Fibroblast of villous mesenchyme (primary cell): ENCODE measurements around the gene ABCA10. TPM values are rescaled to one million over a fixed set of nuclear protein-coding genes. Genes with fewer than 3 reads are reported as not detected.

Experiments
- DNase-seq: peaks from one replicate; pipeline ENCODE4 v3.0.0-alpha.2; 2010; ENCODE audit warnings: low read depth
- H3K4me3 ChIP-seq: 2 replicates; pipeline ENCODE4 v1.5.1; 2011; ENCODE audit warnings: low read depth, mild to moderate bottlenecking, low read length
- total RNA-seq: library from RNA; depleted of rRNA; stranded (reverse); fragments of >200 nt; gene quantifications from 2 replicates; pipeline ENCODE4 v1.2.3, GENCODE V29; 2012
- TF ChIP-seq, protein P1 (sequence below): IDR thresholded peaks from 2 replicates; pipeline ENCODE4 v1.5.1; 2012; ENCODE audit warnings: low read depth, mild to moderate bottlenecking, low read length; ENCODE audit not compliant: insufficient read depth

Gene ABCA10
- total RNA-seq, 1 donor: 0.43 TPM

- DNase-seq: no peak
- TF ChIP-seq, protein P1, sequence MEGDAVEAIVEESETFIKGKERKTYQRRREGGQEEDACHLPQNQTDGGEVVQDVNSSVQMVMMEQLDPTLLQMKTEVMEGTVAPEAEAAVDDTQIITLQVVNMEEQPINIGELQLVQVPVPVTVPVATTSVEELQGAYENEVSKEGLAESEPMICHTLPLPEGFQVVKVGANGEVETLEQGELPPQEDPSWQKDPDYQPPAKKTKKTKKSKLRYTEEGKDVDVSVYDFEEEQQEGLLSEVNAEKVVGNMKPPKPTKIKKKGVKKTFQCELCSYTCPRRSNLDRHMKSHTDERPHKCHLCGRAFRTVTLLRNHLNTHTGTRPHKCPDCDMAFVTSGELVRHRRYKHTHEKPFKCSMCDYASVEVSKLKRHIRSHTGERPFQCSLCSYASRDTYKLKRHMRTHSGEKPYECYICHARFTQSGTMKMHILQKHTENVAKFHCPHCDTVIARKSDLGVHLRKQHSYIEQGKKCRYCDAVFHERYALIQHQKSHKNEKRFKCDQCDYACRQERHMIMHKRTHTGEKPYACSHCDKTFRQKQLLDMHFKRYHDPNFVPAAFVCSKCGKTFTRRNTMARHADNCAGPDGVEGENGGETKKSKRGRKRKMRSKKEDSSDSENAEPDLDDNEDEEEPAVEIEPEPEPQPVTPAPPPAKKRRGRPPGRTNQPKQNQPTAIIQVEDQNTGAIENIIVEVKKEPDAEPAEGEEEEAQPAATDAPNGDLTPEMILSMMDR: no peak
- H3K4me3 ChIP-seq: no peak overlapping the region
Observed at GRCh38 chr17:69188064-69188463, 40.6 kb downstream of the ABCA10 start.

DNA sequence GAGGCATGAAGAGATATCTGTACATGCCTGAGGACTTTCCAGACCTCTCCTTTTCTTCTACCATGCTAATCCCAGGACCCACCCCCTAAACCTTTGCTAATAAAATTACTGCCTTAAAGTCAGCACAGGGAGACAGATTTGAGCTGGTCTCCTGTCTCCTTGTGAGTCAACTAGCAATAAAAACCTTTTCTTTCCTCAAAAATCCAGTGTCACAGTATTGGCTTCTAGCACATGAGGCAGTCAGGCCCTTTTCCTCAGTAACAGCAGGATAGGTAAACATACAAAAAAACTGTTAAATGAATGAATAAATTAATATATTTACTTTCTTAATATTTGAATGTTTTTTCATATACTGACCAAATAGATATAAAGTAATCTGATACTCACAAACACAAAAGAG lies 41.3 kb downstream of the ABCA10 start:
- DNase-seq: no peak
- TF ChIP-seq, protein P1: no peak
- no peak overlapping the region for H3K4me3 ChIP-seq

DNA sequence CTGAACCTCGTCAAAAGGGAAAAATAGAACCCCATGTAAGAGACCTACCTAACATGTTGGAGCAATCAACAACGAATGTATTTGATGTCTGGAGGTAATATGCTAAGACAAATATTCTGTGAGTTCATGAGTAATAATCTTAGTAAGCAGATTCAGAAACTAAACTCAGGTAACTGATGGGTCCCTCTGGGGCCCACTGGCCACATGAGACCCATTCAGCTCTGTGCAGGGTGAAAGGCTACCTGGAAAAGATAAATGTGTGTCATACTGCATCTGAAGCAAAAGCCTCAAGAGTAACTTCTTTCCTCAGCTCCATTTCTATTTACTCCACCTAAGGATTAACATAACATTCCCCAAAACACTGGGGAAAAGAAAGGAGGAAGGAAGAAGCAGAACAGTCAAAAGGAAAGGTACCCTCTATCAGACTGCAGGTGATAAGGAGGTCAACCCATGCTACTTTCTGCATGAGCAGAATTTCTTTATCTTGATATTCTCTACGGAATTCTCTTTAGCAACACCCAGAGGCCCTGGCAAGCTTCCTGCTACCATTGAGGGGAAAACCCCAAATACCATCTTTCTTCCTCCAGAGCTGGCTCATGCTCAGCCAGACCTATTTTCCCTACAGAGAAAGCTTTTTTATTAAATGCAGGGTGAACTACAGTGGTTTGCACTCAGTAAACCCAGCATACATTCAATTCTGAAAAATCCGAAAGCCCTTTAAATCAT lies 49.2 kb downstream of the ABCA10 start:
- H3K4me3 ChIP-seq: no peak overlapping the region
- DNase-seq: peak; percentile 26
- TF ChIP-seq, protein P1: no peak

DNA sequence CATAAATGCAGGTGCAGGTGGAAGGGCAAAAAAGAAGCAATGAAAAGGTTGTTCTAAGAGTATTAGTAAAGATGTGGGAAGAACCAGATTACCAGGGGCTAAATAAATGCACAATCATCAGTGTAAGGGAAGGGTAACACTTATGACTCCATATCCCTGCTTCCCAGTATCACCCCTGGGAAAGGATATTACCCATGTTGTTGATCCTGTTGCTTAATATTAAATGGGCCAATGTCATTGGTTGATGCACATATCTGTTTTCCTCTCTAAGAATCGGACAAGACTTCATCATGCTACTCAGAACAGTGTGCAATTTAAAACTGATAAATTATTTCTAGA lies 52.2 kb downstream of the ABCA10 start:
- TF ChIP-seq, protein P1: no peak
- DNase-seq: no peak
- H3K4me3 ChIP-seq: no peak overlapping the region

GRCh38 chr17:69175625-69176456 lies 52.8 kb downstream of the ABCA10 start:
- TF ChIP-seq, protein P1: no peak
- no peak overlapping the region for H3K4me3 ChIP-seq
- peak; percentile 85 for DNase-seq

- H3K4me3 ChIP-seq: no peak overlapping the region
- TF ChIP-seq, protein P1: no peak
- DNase-seq: no peak
Observed at GRCh38 chr17:69175262-69175624, 53.4 kb downstream of the ABCA10 start.

DNA sequence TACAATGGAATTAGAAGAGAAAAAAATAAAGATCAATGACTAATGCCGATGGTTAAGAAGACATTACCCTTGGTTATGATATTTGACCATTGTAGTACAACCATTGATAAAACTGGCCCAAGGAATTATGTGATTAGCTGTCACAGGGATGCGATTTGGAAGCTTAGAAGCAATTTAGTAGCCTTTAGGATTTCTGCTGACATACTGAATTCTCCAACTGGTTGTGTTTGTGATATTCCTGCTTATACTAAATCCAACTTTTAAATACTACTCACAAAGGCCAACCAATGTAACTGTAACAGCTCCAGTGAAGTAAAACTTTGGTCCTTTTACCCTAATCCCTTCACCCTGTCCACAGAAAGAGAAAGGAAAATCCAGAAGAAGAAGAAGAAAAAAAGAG lies 55.5 kb downstream of the ABCA10 start:
- DNase-seq: no peak
- TF ChIP-seq, protein P1: no peak
- H3K4me3 ChIP-seq: no peak overlapping the region
